WTC11 (cell line): Measurements from ENCODE around the gene NTN5. TPM values are rescaled to one million over a fixed set of nuclear protein-coding genes. Genes with fewer than 3 reads are reported as not detected.

Source experiments
- ATAC-seq: fragments of 200-7000 bp; cut with Tn5 transposase; 2 replicates; pipeline ENCODE4 v1.10.0; 2021; ENCODE audit warnings: mild to moderate bottlenecking, moderate library complexity
- CTCF ChIA-PET: fragments of 300-600 bp; sonication (Branson Sonifier 250); formaldehyde crosslinking; loops from one replicate; lab custom pipeline; 2021; ENCODE audit warnings: antibody characterized with exemption; lab: Charles Lee
- POLR2A ChIA-PET: fragments of 350-600 bp; sonication (Branson Sonifier 250); formaldehyde crosslinking; loops from one replicate; lab custom pipeline; 2021; ENCODE audit warnings: antibody characterized with exemption; lab: Charles Lee
- DNase-seq: peaks from one replicate; pipeline ENCODE4 v3.0.0; 2021; ENCODE audit warnings: low spot score
- H3K27ac Mint-ChIP-seq: 2 replicates; pipeline ENCODE4 v1.8.0; 2021; ENCODE audit warnings: mixed read lengths
- H3K27me3 Mint-ChIP-seq: 2 replicates; pipeline ENCODE4 v1.8.0; 2021; ENCODE audit warnings: low read depth, mild to moderate bottlenecking, moderate library complexity, mixed read lengths
- H3K36me3 Mint-ChIP-seq: 2 replicates; pipeline ENCODE4 v1.8.0; 2021; ENCODE audit warnings: mixed read lengths
- H3K4me1 Mint-ChIP-seq: 2 replicates; pipeline ENCODE4 v1.8.0; 2022; ENCODE audit warnings: mixed read lengths
- H3K4me3 Mint-ChIP-seq: 2 replicates; pipeline ENCODE4 v1.8.0; 2021; ENCODE audit warnings: mild to moderate bottlenecking, moderate library complexity, mixed read lengths
- H3K9me3 Mint-ChIP-seq: 2 replicates; pipeline ENCODE4 v1.8.0; 2021; ENCODE audit warnings: mixed read lengths
- E2F4 ChIP-seq: sonication (generic); formaldehyde crosslinking; IDR thresholded peaks from 2 replicates; pipeline ENCODE4 v1.8.1; 2022; ENCODE audit warnings: low read depth, mild to moderate bottlenecking, moderate library complexity, missing genetic modification reagents, borderline replicate concordance
- ESRRA ChIP-seq: sonication (generic); formaldehyde crosslinking; IDR thresholded peaks from 2 replicates; pipeline ENCODE4 v1.8.1; 2022; ENCODE audit warnings: mild to moderate bottlenecking, missing genetic modification reagents, borderline replicate concordance
- FOXJ3 ChIP-seq: sonication (generic); formaldehyde crosslinking; IDR thresholded peaks from 2 replicates; pipeline ENCODE4 v1.9.0; 2021; ENCODE audit warnings: missing genetic modification reagents, mild to moderate bottlenecking, borderline replicate concordance
- JUN ChIP-seq: sonication (generic); formaldehyde crosslinking; IDR thresholded peaks from 2 replicates; pipeline ENCODE4 v1.8.0; 2023; ENCODE audit warnings: mild to moderate bottlenecking, missing genetic modification reagents
- KAT7 ChIP-seq: sonication (generic); formaldehyde crosslinking; IDR thresholded peaks from 2 replicates; pipeline ENCODE4 v1.8.1; 2023; ENCODE audit warnings: missing genetic modification reagents, mild to moderate bottlenecking, borderline replicate concordance
- MAX ChIP-seq: sonication (generic); formaldehyde crosslinking; IDR thresholded peaks from 2 replicates; pipeline ENCODE4 v1.8.0; 2022; ENCODE audit warnings: mild to moderate bottlenecking, missing genetic modification reagents
- OVOL2 ChIP-seq: fragments of 250-450 bp; sonication (Bioruptor Pico); IDR thresholded peaks from 2 replicates; pipeline ENCODE4 v1.9.0; 2021; ENCODE audit warnings: mild to moderate bottlenecking, borderline replicate concordance
- PRDM15 ChIP-seq: sonication (generic); formaldehyde crosslinking; IDR thresholded peaks from 2 replicates; pipeline ENCODE4 v1.8.0; 2022; ENCODE audit warnings: missing genetic modification reagents
- PREB ChIP-seq: sonication (generic); formaldehyde crosslinking; IDR thresholded peaks from 2 replicates; pipeline ENCODE4 v1.8.1; 2022; ENCODE audit warnings: mild to moderate bottlenecking, missing genetic modification reagents, moderate library complexity, borderline replicate concordance
- PRRX2 ChIP-seq: fragments of 250-450 bp; sonication (Bioruptor Pico); IDR thresholded peaks from 2 replicates; pipeline ENCODE4 v1.8.0; 2021; ENCODE audit warnings: mild to moderate bottlenecking
- TCF7 ChIP-seq: sonication (generic); formaldehyde crosslinking; IDR thresholded peaks from 2 replicates; pipeline ENCODE4 v1.8.0; 2022; ENCODE audit warnings: mild to moderate bottlenecking, low read depth, missing genetic modification reagents, moderate library complexity
- TEAD1 ChIP-seq: sonication (generic); formaldehyde crosslinking; IDR thresholded peaks from 2 replicates; pipeline ENCODE4 v1.8.0; 2022; ENCODE audit warnings: mild to moderate bottlenecking, missing genetic modification reagents
- USF2 ChIP-seq: sonication (generic); formaldehyde crosslinking; IDR thresholded peaks from 2 replicates; pipeline ENCODE4 v1.8.1; 2023; ENCODE audit warnings: mild to moderate bottlenecking, missing genetic modification reagents, moderate library complexity
- ZMAT4 ChIP-seq: fragments of 250-450 bp; sonication (Bioruptor Pico); IDR thresholded peaks from 2 replicates; pipeline ENCODE4 v1.9.0; 2021; ENCODE audit warnings: mild to moderate bottlenecking
- ZNF219 ChIP-seq: sonication (generic); formaldehyde crosslinking; IDR thresholded peaks from 2 replicates; pipeline ENCODE4 v1.8.0; 2023; ENCODE audit warnings: missing genetic modification reagents, mild to moderate bottlenecking, borderline replicate concordance
- ZNF263 ChIP-seq: sonication (generic); formaldehyde crosslinking; IDR thresholded peaks from 2 replicates; pipeline ENCODE4 v1.8.1; 2022; ENCODE audit warnings: low read depth, mild to moderate bottlenecking, moderate library complexity, missing genetic modification reagents
- ZNF396 ChIP-seq: fragments of 250-450 bp; sonication (Bioruptor Pico); IDR thresholded peaks from 2 replicates; pipeline ENCODE4 v1.8.0; 2021; ENCODE audit warnings: mild to moderate bottlenecking, moderate library complexity, borderline replicate concordance
- ZNF532 ChIP-seq: fragments of 250-450 bp; sonication (Bioruptor Pico); IDR thresholded peaks from 2 replicates; pipeline ENCODE4 v1.9.0; 2021; ENCODE audit warnings: mild to moderate bottlenecking, borderline replicate concordance
- total RNA-seq: library from RNA; stranded (reverse); gene quantifications from 3 replicates; pipeline ENCODE4 v1.2.3, GENCODE V29; 2021

NTN5 gene
- total RNA-seq, 1 experiment from 2014 or later: 0.28 TPM

GRCh38 chr19:48656840-48657474 lies 15.9 kb downstream of the NTN5 start (continued):
- TF ChIP-seq ZNF532 (CRISPR knock-in tag) (no peak), E2F4 (no peak), PRDM15 (CRISPR knock-in tag) (no peak), ZNF219 (no peak), TEAD1 (CRISPR knock-in tag) (no peak), ZNF263 (CRISPR knock-in tag) (no peak)

GRCh38 chr19:48654299-48655059 lies 18.3 kb downstream of the NTN5 start:
- Mint-ChIP-seq H3K27me3 (peaks cover 8% of the 10 kb centered on the region), H3K27ac (no peak overlapping the region), H3K9me3 (peaks cover 5% of the 10 kb centered on the region), H3K36me3 (no peaks in the 10 kb centered on the region), H3K4me3 (no peak overlapping the region), H3K4me1 (peaks cover 19% of the 10 kb centered on the region)
- ChIA-PET CTCF (interaction anchor here (1.2 kb wide), 1 partner anchor 21 kb away, joined by 3 read pairs; no protein-coding TSS in a partner anchor), POLR2A (interaction anchor here (0.6 kb wide), 1 partner anchor 1022 kb away, joined by 4 read pairs; no protein-coding TSS in a partner anchor)
- DNase-seq: no peak
- no peak; the same call in 1 of the 2 replicates for ATAC-seq
- no peak for TF ChIP-seq ZNF396
- no peak for TF ChIP-seq PRRX2 (CRISPR knock-in tag)
- TF ChIP-seq FOXJ3 (CRISPR knock-in tag): no peak
- TF ChIP-seq MAX (CRISPR knock-in tag): no peak
- TF ChIP-seq ESRRA: no peak
- no peak for TF ChIP-seq ZMAT4 (CRISPR knock-in tag)
- TF ChIP-seq OVOL2 (CRISPR knock-in tag): no peak
- no peak for TF ChIP-seq TCF7 (CRISPR knock-in tag)
- TF ChIP-seq USF2: no peak
- TF ChIP-seq PRDM15 (CRISPR knock-in tag): no peak
- no peak for TF ChIP-seq KAT7 (CRISPR knock-in tag)
- TF ChIP-seq JUN: no peak
- TF ChIP-seq PREB (CRISPR knock-in tag): no peak
